Prostate gland (tissue), 2 donors: Measurements from ENCODE around the gene ITGAD.

Source experiments
- CTCF ChIP-seq, 4 experiments: fragments of 200-600 bp in 2 of 4; fragments of 450-650 bp in 2 of 4; sonication (generic) in 2 of 4; IDR thresholded peaks; 1 replicate in 3 of 4; 2 replicates in 1 of 4; pipeline ENCODE4 v1.5.1; 2016 to 2019; ENCODE audit warnings: antibody characterized with exemption in 4 of 4, mild to moderate bottlenecking in 2 of 4, moderate library complexity in 2 of 4
- POLR2AphosphoS5 ChIP-seq: sonication (generic); formaldehyde crosslinking; IDR thresholded peaks from one replicate; pipeline ENCODE4 v1.6.1; 2017; ENCODE audit warnings: antibody characterized with exemption

GRCh38 chr16:31440516-31441184, 47.5 kb downstream of the ITGAD start:
- TF ChIP-seq CTCF (IDR thresholded peaks at IDR 0.05) (no peak), POLR2AphosphoS5 (no peak)
